HG02588 (cell line): Measurements from ENCODE around the gene LTBP2.
"Not testable (repeated sequence)": the region's sequence is repeated elsewhere in the genome, so short reads cannot be mapped to it uniquely, and the experiment has no call there.

Experiments used
- ATAC-seq: cut with Tn5 transposase; IDR thresholded peaks from one replicate; pipeline ENCODE4 v1.9.1; 2021; ENCODE audit warnings: mild to moderate bottlenecking, moderate library complexity; ENCODE audit not compliant: unreplicated experiment

LTBP2 gene

GRCh38 chr14:74459976-74460375, 152.1 kb downstream of the LTBP2 start:
- no peak for ATAC-seq

GRCh38 chr14:74459289-74459946, 152.6 kb downstream of the LTBP2 start:
- no peak for ATAC-seq

- no peak for ATAC-seq
Observed at GRCh38 chr14:74457565-74457895, 154.5 kb downstream of the LTBP2 start.

- ATAC-seq: no peak
Observed at GRCh38 chr14:74456684-74457564, 155.1 kb downstream of the LTBP2 start.

- ATAC-seq: not testable (repeated sequence)
Observed at GRCh38 chr14:74454397-74454796, 157.6 kb downstream of the LTBP2 start.
